Activated CD4-positive, alpha-beta T cell treated with anti-CD3 and anti-CD28 coated beads for 36 hours (primary cell): Measurements from ENCODE around the gene FRMPD1. TPM values are rescaled to one million over a fixed set of nuclear protein-coding genes. Genes with fewer than 3 reads are reported as not detected.
A peak's percentile ranks its signal among the peaks of the same experiment; 100 is the strongest.
"Not testable (repeated sequence)": the region's sequence is repeated elsewhere in the genome, so short reads cannot be mapped to it uniquely, and the experiment has no call there.

Source experiments
- ATAC-seq: fragments of 200-7000 bp; cut with Tn5 transposase; one replicate; pipeline ENCODE4 v1.10.0; 2021; ENCODE audit warnings: mild to moderate bottlenecking, moderate library complexity
- CTCF ChIA-PET: fragments of 350-600 bp; sonication (Branson Sonifier 250); formaldehyde crosslinking; loops from one replicate; lab custom pipeline; 2021; ENCODE audit warnings: antibody characterized with exemption; lab: Charles Lee
- POLR2A ChIA-PET: fragments of 350-600 bp; sonication (Branson Sonifier 250); formaldehyde crosslinking; loops from one replicate; lab custom pipeline; 2021; ENCODE audit warnings: antibody characterized with exemption, inconsistent platforms; lab: Charles Lee
- DNase-seq: peaks from one replicate; pipeline ENCODE4 v3.0.0-alpha.2; 2020
- H3K27ac Mint-ChIP-seq: one replicate; pipeline ENCODE4 v1.8.0; 2021; ENCODE audit warnings: mixed read lengths
- H3K27me3 Mint-ChIP-seq: one replicate; pipeline ENCODE4 v1.8.0; 2021; ENCODE audit warnings: mixed read lengths
- H3K36me3 Mint-ChIP-seq: one replicate; pipeline ENCODE4 v1.8.0; 2021; ENCODE audit warnings: low read depth, mixed read lengths
- H3K4me1 Mint-ChIP-seq: one replicate; pipeline ENCODE4 v1.8.0; 2021; ENCODE audit warnings: mixed read lengths
- H3K4me3 Mint-ChIP-seq: one replicate; pipeline ENCODE4 v1.8.0; 2021; ENCODE audit warnings: mild to moderate bottlenecking, moderate library complexity, mixed read lengths
- H3K9me3 Mint-ChIP-seq: one replicate; pipeline ENCODE4 v1.8.0; 2021; ENCODE audit warnings: low read depth, mixed read lengths
- intact Hi-C, 2 experiments: fragments of 100-400 bp; cut with DNase I in 1 of 2; cut with micrococcal nuclease in 1 of 2; formaldehyde crosslinking; loops; one replicate each; pipeline versions ENCODE4 v1.14.2 to v1.15.1; 2022 to 2024; cut with DNase I, micrococcal nuclease
- total RNA-seq, 2 experiments: library from RNA; stranded (reverse); gene quantifications; one replicate each; pipeline ENCODE4 v1.2.3, GENCODE V29; 2021

Gene FRMPD1
- total RNA-seq, 2 experiments from 2014 or later, result not detected

- peaks cover 23% of the 10 kb centered on the region for H3K4me1 Mint-ChIP-seq
- H3K9me3 Mint-ChIP-seq, result no peaks in the 10 kb centered on the region
- no peaks in the 10 kb centered on the region for H3K27me3 Mint-ChIP-seq
- no peak overlapping the region for H3K4me3 Mint-ChIP-seq
- ATAC-seq, result no peak
- H3K27ac Mint-ChIP-seq, result no peak overlapping the region
- POLR2A ChIA-PET, result no interaction called here
- peaks cover 21% of the 10 kb centered on the region for H3K36me3 Mint-ChIP-seq
- CTCF ChIA-PET, result no interaction called here
- no peak for DNase-seq
- intact Hi-C loops, result loop anchor here in 1 of 2 experiments (10.0 kb wide), 2 partner anchors 146 to 274 kb away; partner anchors contain the start of genes POLR1E and SLC25A51
These were observed 108.0 kb downstream of the FRMPD1 start for GRCh38 chr9:37758747-37759146.

GRCh38 chr9:37760416-37761161 is 109.8 kb downstream of the FRMPD1 start:
- peaks cover 29% of the 10 kb centered on the region for H3K36me3 Mint-ChIP-seq
- H3K27ac Mint-ChIP-seq, result no peak overlapping the region
- ChIA-PET CTCF (interaction anchor here (0.8 kb wide), 1 partner anchor 19 kb away, joined by 4 read pairs; no protein-coding TSS in a partner anchor), POLR2A (interaction anchor here (1.5 kb wide), 1 partner anchor 14 kb away, joined by 4 read pairs; no protein-coding TSS in a partner anchor)
- H3K4me3 Mint-ChIP-seq, result no peak overlapping the region
- ATAC-seq (no peak), DNase-seq (no peak)
- H3K4me1 Mint-ChIP-seq, result peaks cover 11% of the 10 kb centered on the region
- no peaks in the 10 kb centered on the region for H3K9me3 Mint-ChIP-seq
- H3K27me3 Mint-ChIP-seq, result no peaks in the 10 kb centered on the region
- intact Hi-C loops, result no loop called here

- POLR2A ChIA-PET, result no interaction called here
- H3K9me3 Mint-ChIP-seq, result no peaks in the 10 kb centered on the region
- no peak for ATAC-seq
- no peak for DNase-seq
- H3K27me3 Mint-ChIP-seq, result no peaks in the 10 kb centered on the region
- H3K4me1 Mint-ChIP-seq, result peaks cover 3% of the 10 kb centered on the region
- H3K27ac Mint-ChIP-seq, result peak overlapping the region; percentile 47
- peaks cover 30% of the 10 kb centered on the region for H3K36me3 Mint-ChIP-seq
- CTCF ChIA-PET, result no interaction called here
- no peak overlapping the region for H3K4me3 Mint-ChIP-seq
- intact Hi-C loops, result no loop called here
These were observed 110.8 kb downstream of the FRMPD1 start for GRCh38 chr9:37761511-37761910.

GRCh38 chr9:37765263-37765662 is 114.5 kb downstream of the FRMPD1 start:
- H3K36me3 Mint-ChIP-seq, result peaks cover 43% of the 10 kb centered on the region
- H3K4me3 Mint-ChIP-seq, H3K27ac Mint-ChIP-seq, H3K27me3 Mint-ChIP-seq, DNase-seq, POLR2A ChIA-PET, ATAC-seq, H3K4me1 Mint-ChIP-seq, H3K9me3 Mint-ChIP-seq, intact Hi-C loops, CTCF ChIA-PET: not testable (repeated sequence)

- DNase-seq (no peak), ATAC-seq (no peak)
- Mint-ChIP-seq H3K27ac (peak overlapping the region; percentile 33), H3K36me3 (peaks cover 38% of the 10 kb centered on the region), H3K27me3 (no peaks in the 10 kb centered on the region), H3K9me3 (no peaks in the 10 kb centered on the region), H3K4me3 (no peak overlapping the region), H3K4me1 (peaks cover 2% of the 10 kb centered on the region)
- POLR2A ChIA-PET, result interaction anchor here (0.6 kb wide), 1 partner anchor 8 kb away, joined by 3 read pairs; no protein-coding TSS in a partner anchor
- intact Hi-C loops, result no loop called here
- CTCF ChIA-PET, result no interaction called here
These were observed 118.6 kb downstream of the FRMPD1 start for GRCh38 chr9:37769306-37769705.

GRCh38 chr9:37769995-37770394 is 119.2 kb downstream of the FRMPD1 start:
- Mint-ChIP-seq H3K9me3 (no peaks in the 10 kb centered on the region), H3K4me3 (no peak overlapping the region), H3K27ac (no peak overlapping the region), H3K36me3 (peaks cover 40% of the 10 kb centered on the region), H3K27me3 (no peaks in the 10 kb centered on the region), H3K4me1 (peaks cover 2% of the 10 kb centered on the region)
- DNase-seq (no peak), ATAC-seq (no peak)
- ChIA-PET CTCF (interaction anchor here (0.5 to 1.4 kb wide), 3 partner anchors 10 to 28 kb away, joined by 3 to 4 read pairs (median 3); no protein-coding TSS in a partner anchor), POLR2A (no interaction called here)
- intact Hi-C loops, result no loop called here

- peaks cover 41% of the 10 kb centered on the region for H3K36me3 Mint-ChIP-seq
- peak overlapping the region; percentile 17 for H3K27ac Mint-ChIP-seq
- DNase-seq (no peak), ATAC-seq (no peak)
- H3K4me3 Mint-ChIP-seq, result no peak overlapping the region
- H3K4me1 Mint-ChIP-seq, result no peaks in the 10 kb centered on the region
- ChIA-PET CTCF (no interaction called here), POLR2A (no interaction called here)
- H3K9me3 Mint-ChIP-seq, result no peaks in the 10 kb centered on the region
- H3K27me3 Mint-ChIP-seq, result no peaks in the 10 kb centered on the region
- intact Hi-C loops, result no loop called here
These were observed 124.6 kb downstream of the FRMPD1 start for GRCh38 chr9:37775216-37775919.

- Mint-ChIP-seq H3K9me3 (no peaks in the 10 kb centered on the region), H3K27ac (no peak overlapping the region), H3K4me1 (peaks cover 3% of the 10 kb centered on the region), H3K4me3 (no peak overlapping the region), H3K27me3 (no peaks in the 10 kb centered on the region), H3K36me3 (peaks cover 48% of the 10 kb centered on the region)
- CTCF ChIA-PET, result no interaction called here
- DNase-seq (no peak), ATAC-seq (no peak)
- intact Hi-C loops, result no loop called here
- POLR2A ChIA-PET, result no interaction called here
These were observed 125.6 kb downstream of the FRMPD1 start for GRCh38 chr9:37776328-37776727.

- no peak overlapping the region for H3K4me3 Mint-ChIP-seq
- CTCF ChIA-PET, result interaction anchor here (0.6 to 1.1 kb wide), 3 partner anchors 18 to 711 kb away, joined by 3 to 4 read pairs (median 3); no protein-coding TSS in a partner anchor
- H3K9me3 Mint-ChIP-seq, result no peaks in the 10 kb centered on the region
- no peak for ATAC-seq
- no peak overlapping the region for H3K27ac Mint-ChIP-seq
- peaks cover 22% of the 10 kb centered on the region for H3K4me1 Mint-ChIP-seq
- intact Hi-C loops, result no loop called here
- no peaks in the 10 kb centered on the region for H3K27me3 Mint-ChIP-seq
- H3K36me3 Mint-ChIP-seq, result peaks cover 60% of the 10 kb centered on the region
- no peak for DNase-seq
- POLR2A ChIA-PET, result no interaction called here
These were observed 127.8 kb downstream of the FRMPD1 start for GRCh38 chr9:37778534-37778933.

GRCh38 chr9:37784291-37784615 is 133.5 kb downstream of the FRMPD1 start:
- H3K27me3 Mint-ChIP-seq, result no peaks in the 10 kb centered on the region
- intact Hi-C loops, result loop anchor here (1.0 to 10.0 kb wide), 7 partner anchors 29 to 362 kb away; partner anchors contain the start of genes POLR1E (in 2 of the 2), GRHPR (in 1 of the 2), SHB (in 1 of the 2) and TOMM5 (in 1 of the 2)
- H3K4me1 Mint-ChIP-seq, result peaks cover 30% of the 10 kb centered on the region
- peaks cover 41% of the 10 kb centered on the region for H3K36me3 Mint-ChIP-seq
- peak; percentile 13 for ATAC-seq
- H3K9me3 Mint-ChIP-seq, result no peaks in the 10 kb centered on the region
- H3K4me3 Mint-ChIP-seq, result peak overlapping the region; percentile 98
- CTCF ChIA-PET, result interaction anchor here (0.6 to 1.3 kb wide), 5 partner anchors 11 to 261 kb away, joined by 3 to 4 read pairs (median 3); partner anchors contain the start of gene DCAF10
- peak; percentile 24 for DNase-seq
- peak overlapping the region; percentile 96 for H3K27ac Mint-ChIP-seq
- POLR2A ChIA-PET, result interaction anchor here (1.2 to 1.4 kb wide), 3 partner anchors 16 to 192 kb away, joined by 4 to 10 read pairs (median 7); partner anchors contain the start of genes DCAF10 and TOMM5
